ENCODE data around the gene PRKCH.

DNA sequence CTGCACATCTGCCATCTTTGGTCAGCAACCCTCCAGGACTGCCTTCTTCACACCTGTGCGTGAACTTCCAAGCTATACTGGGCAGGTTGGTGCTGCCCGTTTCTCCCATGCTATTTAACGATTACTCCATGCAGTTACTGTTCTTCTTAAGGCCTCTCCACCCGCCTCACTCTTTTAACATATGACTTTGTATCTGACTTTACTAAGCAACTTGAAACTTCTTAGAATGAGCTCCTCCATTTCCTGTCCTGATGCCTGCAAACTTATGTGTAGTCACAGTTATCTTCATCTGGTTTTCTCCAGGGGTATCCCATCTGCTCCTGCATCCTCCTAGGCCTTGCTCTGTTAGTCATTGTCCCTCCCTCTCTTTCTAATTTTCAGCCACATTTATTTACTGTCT is 35.7 kb downstream of the PRKCH start:
- TF ChIP-seq CTCF (IDR thresholded peaks at IDR 0.05) (no peak), POLR2A (IDR thresholded peaks at IDR 0.05) (no peak), EP300 (IDR thresholded peaks at IDR 0.05) (no peak), POLR2AphosphoS5 (IDR thresholded peaks at IDR 0.05) (no peak)

Data from sigmoid colon (tissue), 4 donors.